M059J (cell line): ENCODE measurements around the gene TLE1. TPM values are rescaled to one million over a fixed set of nuclear protein-coding genes. Genes with fewer than 3 reads are reported as not detected.
"Not testable (repeated sequence)": the region's sequence is repeated elsewhere in the genome, so short reads cannot be mapped to it uniquely, and the experiment has no call there.

Experiments used
- DNase-seq: peaks from one replicate; pipeline ENCODE4 v3.0.0-alpha.2; 2012; ENCODE audit warnings: low read depth
- total RNA-seq: library from RNA; depleted of rRNA; stranded (reverse); fragments of >200 nt; shearing (Covaris generic); gene quantifications from 2 replicates; pipeline ENCODE4 v1.2.3, GENCODE V29; 2014; rRNA removed

Gene TLE1
- total RNA-seq = 21.9 and 31.7 TPM in 2 replicates

DNA sequence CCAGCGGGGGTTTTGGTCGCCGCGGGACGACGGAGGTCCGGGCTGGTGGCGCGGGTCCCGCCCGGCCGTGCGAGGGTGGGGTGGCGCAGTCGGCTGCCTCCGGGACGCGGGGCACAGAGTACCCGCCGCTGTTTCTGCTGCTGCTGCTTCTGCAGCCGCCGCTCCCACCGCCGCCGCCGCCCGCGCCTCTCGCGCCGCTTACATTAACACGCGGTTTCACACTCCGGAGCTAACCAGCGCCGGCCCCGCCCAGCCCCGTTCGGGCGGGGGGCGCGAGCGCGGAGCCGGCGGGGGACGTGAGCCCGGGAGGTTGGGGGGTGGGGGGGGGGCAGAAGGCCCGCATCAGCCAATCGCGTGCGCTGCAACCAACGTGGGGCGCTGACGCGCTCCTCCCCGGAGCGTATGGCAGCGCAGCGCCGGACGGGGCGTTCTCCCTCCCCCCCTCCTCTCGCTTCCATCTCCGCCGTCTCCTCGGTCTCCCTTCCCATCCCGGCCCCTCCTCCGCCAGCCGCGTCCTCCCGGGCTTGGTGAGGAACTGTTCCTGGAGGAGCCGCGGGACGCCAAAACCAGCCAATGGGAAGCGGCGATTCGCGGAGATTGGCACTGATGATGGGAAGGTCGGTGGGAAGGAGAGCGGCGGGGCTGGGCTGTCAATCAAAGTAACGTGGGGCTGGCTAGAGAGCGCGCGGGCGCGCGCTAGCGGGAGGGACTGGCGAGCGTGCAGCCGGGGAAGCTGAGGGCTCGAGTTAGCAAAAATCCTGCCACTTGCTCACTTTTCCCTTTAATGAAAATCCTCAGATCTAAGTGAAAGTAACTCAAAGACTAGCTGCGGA, at the start of gene TLE1:
Gene TLE1, minus strand, starts transcription at position 205 of the 833 bp plus-strand sequence. CDS start 1,307 bp downstream, outside the sequence.
- peak; percentile 100 for DNase-seq

DNA sequence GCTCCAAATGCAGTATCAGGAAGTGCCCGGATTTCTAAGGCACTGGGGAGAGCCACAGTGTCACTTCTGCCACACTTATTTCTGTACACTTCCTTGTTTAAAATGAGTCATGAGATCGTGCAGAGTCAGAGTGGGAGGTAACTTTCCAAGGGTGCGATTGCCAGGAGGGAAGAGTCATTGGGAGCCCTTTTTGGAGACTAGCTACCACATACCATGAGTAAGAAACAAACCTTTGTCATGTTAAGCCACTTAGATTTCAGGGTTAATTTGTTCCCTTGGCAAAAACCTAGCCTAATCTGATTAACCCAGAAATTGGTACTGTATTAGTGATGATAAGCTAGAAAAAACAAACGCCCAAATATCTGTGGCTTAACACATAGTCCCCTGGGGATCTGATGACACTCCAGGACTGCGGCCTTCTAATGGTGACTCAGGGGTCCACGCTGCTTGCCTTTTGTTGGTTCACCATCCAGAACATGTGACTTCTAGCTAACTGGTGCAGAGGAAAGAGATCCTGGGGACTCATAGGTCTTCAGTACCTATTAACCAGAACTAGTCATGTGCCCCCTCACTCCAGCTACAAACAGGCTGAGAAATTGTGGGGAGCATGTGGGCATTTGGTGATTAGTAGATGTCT, 48.6 kb upstream of the TLE1 start:
- DNase-seq = peak; percentile 99

DNA sequence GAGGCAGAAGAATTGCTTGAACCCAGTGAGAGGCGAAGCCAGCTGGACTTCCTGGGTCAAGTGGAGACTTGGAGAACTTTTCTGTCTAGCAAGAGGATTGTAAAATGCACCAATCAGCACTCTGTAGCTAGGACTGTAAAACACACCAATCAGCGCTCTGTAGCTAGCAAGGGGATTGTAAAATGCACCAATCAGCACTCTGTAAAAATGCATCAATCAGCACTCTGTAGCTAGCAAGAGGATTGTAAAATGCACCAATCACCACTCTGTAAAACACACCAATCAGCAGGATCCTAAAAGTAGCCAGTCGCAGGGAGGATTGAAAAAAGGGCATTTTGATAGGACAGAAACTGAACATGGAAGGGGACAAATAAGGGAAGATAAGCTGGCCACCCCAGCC, 41.2 kb upstream of the TLE1 start:
- not testable (repeated sequence) for DNase-seq

DNA sequence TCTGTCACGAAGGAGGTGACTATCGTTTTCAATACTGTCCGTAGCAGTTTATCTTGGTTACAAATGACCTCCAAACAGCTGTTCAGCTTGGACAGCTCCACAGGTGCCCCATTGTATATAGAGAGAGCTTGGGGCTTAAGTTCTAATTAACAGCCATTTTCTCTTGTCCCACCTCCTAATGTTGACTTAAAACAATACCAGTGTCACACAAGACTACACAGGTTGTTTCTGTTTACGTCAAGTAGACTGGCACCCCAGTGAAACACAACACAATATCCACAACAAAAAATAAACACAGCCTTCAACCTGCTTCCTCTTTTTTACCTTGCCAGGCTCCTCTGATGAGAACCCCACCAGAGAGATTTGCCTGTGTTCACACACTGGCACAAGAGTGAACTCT, 39.8 kb upstream of the TLE1 start:
- DNase-seq = no peak

DNA sequence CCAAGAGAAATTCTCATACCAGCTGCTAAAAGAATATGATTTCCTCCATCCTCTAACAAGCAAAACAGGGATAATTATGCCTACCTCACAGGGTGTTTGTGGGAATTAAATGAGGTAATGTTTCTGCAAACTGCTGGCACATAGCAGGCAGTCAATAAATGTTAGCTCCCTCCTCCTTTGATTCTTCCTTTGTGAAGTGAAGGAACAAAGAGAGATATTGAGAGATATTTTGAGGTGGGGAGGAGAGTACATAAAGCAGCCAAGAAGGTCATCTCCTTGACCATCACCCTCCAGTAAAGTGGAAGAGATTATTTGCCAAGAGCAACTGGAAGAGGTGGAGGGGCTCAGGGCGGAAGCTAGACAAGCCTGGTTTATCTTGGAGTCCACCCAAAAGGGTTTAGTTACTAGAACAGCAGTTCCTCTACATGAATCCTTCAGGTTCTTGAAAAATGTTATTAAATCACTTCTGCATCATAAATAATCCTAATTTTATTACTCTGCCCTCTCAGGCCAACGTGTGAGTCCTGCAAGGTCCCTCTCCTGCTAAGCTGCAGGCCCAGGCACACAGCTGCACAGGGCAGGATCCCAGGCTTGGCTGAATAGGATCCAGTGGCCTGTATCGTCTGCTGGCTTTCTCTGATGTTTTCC, 35.0 kb upstream of the TLE1 start:
- DNase-seq = no peak

DNA sequence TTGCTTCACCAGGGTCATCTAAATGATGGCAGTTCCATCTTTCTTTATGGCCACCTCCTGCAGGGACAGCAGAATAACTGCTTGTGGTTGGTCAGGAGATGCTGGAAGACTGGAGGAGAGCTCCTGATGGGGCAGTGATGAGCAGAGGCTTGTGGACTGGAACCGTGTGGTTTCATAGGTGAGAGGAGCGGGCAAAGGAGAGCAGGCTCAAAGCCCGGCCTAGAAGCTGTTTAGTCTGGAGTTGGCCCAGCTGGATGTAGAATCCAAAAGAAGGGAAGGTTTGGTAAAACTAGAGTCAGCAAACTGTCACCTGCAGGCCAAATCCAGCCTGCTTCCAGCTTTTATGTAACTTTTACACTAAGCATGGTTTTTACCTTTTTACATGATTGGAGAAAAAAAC, 32.9 kb upstream of the TLE1 start:
- no peak for DNase-seq

DNA sequence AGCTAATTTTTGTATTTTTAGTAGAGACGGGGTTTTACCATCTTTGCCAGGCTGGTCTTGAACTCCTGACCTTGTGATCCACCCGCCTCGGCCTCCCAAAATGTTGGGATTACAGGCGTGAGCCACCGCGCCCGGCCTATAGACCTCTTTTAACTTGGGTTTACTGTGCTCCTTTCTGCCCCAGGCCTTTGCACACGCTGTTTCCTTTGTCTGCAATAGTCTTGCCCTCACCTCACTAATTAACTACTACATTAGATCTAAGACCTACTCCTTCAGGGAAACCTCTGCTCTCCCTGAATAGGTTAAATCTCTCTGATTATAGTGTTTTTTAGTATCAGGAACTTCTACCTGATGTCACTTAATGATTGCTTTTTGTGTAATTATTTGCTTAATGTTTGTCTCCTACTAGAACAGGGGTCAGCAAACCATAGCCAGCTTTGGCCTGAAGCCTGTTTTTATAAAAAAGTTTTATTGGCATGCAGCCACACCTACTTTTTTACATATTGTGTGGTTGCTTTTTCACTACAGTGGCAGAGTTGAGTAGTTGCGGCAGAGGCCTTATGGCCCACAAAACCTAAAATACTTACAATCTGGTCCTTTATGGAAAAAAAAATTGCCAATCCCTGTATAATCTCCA, 31.2 kb upstream of the TLE1 start:
- no peak for DNase-seq

DNA sequence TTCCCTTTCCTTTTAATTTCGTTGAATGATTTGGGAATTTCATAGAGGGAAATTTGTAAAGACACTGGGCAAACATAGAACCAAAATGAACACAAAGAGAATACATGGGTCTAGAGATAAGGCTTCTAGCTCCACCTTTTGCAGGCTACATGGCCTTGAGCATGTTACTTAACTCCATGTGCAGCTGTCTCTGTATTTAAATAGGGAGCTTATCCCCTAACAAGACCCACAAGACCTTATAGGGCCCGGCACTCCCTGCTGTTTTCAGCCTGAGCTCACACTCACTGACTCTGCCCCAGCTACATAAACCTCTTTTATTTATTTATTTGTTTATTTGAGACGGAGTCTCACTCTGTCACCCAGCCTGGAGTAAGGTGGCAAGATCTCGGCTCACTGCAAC, 30.6 kb upstream of the TLE1 start:
- no peak for DNase-seq

DNA sequence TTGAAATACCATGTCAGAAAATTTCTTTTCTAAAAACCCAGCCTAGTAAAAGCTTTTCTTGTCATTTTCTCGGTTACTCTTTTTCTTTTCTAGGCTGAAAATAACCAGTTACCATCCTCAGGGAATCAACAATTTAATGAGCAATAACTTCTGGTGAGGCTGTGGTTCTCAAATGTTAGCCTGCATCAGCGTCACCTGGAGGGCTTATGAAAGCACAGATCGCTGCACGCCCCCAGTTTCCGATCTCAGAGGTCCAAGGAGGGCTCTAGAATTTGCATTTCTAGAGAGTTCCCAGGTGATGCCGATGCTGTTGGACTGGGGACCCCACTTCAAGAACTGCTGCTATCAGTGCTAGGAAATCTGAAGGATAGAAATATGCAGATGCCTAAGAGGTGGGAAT, 28.9 kb upstream of the TLE1 start:
- DNase-seq = no peak

DNA sequence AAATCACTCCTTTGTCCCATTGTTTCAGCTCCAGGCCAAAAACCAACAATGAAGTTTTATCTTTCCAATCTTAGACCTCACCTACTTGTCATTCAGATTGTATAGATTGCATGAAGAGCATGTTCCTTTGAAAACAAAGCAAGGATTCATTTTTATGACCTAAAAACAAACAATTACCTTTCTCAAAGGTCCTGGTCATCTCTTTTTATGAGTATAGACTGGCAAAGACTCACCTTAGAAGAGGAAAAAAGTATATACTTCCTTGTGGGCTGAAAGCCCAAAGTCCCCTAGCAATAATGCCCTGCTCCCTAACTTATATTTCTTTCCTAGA, 28.4 kb upstream of the TLE1 start:
- no peak for DNase-seq

DNA sequence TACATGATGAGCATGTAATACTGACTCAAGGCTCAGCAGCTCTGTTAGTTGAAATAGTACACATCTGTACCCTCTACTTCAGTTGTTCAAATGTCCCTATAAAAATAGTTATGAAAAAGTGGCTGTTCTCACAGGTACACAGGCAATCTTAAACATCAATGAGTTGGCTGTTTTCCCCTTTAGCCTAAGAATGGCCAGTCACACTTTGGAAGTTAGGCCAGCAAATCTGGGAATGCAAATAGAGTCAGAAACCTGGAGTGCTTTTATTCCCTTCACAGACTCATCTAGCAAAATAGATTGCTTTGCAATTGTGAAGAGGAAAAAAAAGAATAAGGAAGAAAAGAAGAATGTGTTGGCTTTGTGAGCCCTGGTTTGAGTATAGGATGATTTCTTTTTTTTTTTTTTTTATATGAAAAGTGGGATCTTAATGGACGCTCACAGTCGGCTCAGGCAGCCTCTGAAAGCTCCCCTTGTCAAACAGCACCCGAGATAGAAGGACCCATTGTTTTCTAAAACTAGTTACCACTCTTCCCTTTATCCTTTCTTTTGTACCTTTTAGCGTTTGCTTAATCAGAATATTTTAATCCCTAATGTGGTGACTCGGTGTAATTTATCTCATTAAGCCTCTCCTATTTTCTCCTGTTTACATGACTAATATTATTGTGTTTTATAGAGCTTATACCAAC, 27.9 kb upstream of the TLE1 start:
- DNase-seq = no peak

DNA sequence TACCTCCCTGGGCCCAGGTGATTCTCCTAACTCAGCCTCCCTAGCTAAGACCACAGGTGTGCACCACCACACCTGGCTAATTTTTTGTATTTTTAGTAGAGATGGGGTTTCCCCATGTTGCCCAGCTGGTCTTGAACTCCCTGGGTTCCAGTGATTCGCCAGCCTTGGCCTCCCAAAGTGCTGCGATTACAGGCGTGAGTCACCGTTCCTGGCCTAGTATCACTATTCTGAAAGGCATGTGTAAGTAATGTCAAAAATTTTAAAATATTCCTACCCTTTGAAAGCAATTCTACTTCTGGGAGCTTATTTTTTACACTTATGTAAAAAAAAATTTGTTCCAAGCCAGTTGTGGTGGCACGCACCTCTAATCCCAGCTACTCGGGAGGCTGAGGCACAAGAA, 27.1 kb upstream of the TLE1 start:
- peak; percentile 40 for DNase-seq

DNA sequence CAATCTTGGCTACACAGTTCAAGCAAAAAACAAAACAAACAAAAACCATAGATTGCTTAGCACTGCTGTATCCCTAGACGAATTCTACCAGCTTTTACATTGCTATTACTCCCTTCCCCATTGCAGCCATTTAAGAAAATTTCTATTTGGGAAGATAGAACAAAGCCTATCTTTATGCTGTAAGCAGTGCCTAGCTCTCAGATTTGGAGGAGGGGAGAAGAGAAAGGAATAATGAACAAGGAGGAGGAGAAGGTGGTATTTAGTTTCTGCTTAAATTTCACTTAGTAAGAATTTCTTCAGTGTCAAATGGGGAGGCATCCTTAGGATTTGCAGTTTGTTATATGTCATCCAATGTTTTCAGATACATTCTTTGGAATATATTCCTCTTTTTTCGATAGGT, 16.2 kb upstream of the TLE1 start:
- DNase-seq = no peak

DNA sequence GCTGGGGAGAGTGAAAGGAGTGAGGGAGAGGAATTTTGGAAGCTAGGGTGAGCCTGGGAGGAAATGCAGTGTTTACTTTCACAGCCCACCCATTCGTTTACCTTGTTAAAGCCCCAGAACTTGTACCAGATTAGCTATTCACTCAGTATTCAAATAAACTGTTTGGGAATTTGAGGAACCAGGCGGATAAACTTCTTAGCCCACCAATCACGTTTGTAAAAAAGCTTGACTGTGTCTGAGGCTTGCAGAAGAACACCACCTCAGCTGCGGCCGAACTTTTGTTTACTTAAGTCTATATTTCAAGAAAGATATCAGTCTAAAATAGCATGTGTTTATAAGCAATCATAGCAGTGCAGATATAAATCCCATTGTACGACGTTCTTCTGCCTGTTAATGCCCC, 5.2 kb upstream of the TLE1 start:
- DNase-seq = no peak

DNA sequence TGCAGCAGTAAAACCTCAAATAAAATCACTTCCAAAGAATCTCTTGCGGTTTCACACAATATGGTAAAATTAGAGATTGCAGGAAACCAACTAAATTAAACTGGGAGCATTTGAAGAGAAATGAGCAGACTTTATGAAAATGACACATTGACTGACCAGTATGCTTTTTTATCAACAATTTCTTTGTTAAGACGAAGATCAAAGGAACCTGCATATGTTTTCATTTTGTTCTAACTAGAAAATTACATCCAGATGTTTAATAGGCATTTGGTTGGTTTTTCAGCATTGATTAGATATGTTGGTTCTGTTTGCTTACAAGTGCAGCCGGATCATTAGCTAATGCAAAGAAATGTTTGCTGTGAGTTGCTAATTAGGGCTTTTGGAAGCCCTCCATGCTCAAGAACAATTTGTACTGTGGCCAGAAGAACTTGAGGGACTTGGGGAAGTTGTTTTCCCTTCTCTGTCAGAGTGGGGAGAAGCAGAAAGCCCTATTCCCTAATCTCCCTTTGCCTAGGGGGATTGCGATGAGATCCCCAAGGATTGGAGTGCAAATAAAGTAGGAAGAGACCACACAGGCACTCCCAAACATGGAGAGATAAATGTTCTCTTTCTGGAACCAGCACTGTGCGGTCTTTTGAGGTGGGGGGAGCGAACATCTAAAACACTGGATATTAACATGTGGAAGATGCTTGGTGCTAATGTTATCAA, 4.5 kb upstream of the TLE1 start:
- peak; percentile 67 for DNase-seq

DNA sequence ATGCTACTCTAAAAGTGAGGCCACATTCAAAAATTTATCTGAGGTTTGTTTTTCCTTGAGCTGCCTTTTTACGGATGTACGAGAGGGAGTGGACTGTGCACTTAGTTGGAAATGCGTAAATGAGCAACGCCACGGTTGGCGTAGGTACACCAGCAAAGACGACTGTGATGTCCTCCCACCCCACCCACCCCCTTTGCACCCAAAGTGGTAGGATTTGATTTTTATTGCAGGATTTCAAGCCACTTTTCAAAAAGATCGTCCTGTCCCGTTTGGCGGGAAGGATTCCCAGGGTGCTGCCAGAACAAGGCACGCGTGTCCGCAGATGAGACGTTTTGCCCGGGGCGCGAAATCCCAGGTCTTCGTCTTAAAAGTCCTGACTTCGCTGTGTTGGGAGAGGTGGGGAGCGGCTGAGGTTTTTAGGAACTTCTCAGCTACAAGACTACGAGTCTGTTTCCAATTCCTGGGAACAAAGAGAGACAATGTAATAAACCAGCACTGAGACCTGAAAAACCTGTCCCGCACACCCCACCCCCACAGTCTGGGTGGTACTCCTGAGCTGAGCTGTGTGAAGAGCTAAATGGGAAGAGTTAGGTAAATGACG, 1.0 kb upstream of the TLE1 start:
- DNase-seq = peak; percentile 51

DNA sequence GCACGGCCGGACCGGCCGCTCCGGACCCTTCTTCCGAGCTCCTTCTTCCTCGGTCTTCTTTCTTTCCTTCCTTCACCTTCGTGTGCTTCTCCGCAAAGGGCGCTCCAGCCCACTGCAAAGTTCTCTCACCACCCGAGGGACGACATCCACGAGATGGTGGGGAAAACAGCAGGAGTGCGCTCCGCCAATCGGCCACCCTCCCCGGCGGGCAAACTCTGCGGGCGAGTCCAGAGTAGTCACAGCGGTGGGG, 329 bp downstream of the TLE1 start:
- DNase-seq = not testable (repeated sequence)

DNA sequence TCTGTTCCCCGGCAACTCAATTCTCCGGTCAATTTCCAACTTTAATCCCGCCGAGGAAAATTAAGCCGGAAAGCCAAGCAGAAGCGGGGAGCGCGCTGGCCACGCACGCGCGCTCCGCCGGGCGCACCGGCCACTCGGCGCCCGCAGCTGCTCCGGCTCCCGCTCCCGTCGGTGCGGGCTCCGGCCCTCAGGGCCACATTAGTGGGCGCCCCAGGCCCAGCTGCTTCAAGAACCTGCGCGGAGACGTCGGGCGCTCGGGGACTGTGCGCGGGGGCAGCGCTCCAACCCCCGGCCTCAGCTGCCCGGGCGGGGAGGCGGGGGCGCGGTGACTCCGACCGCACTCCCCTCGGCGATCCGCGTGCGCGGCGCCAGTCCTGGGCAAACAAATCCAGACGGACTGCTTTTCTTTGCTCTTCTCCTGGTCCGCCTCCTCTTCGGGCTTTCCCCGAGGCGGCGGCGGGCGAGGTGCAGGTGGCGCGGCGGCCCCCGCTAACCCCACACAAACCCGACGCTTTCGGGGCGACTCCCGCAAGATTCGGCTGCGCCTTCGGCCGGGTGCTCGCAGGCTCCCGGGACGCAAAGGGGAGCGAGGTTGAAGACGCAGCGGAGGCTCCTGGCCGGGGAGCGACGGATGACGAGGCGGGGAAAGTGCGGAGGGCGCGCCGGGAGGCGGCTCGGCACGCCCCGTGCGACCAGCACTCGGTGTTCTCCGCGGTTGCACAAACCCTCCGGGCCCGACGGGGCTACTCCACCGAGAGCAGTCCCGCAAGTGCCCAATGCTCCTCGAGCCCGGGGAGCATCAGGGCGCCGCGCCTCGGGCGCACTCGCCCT, 870 bp downstream of the TLE1 start:
- DNase-seq = peak; percentile 48

DNA sequence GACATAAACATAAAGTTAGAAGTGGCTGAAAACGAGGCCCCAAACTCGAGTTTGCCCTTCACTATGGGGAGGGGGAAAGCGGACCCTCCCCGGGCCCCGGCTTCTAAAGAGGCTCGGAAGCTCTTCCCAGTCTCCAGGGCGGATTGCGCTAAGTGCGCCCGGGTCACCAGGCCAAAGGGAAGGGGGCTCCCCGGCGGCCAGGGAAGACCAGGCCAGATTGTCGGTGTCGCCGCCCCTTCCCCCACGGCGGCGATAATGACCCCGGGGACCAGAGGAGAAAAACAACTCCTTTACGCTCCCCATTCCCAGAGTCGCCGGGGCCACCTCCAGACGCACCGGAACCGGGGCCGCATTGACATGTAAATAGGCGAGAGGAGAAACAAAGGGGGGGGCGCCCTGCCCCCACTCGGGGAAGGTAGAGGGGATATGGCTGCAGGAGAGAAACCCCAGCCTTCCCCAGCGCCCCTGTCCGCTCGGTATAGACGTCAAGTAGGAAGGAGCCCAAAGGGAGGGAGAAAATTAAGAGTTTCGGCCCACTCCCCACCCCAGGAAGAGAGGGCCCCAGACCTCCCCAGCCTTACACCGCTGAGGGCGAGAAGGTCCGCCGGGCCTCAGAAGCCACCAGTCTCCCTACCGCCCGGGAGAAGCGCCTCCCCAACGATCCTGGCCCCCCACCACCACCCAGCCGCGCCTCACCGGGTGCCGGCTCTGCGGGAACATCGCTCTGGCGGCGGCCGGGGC, 1.7 kb downstream of the TLE1 start:
- peak; percentile 53 for DNase-seq
